Peyer's patch (tissue), 4 donors: ENCODE measurements around the gene RAD51B.

Experiments used
- CTCF ChIP-seq, 6 experiments: fragments of 450-650 bp in 4 of 6; fragments of 200-600 bp in 2 of 6; sonication (generic) in 1 of 6; IDR thresholded peaks; one replicate each; pipeline ENCODE4 v1.5.1; 2017 to 2019; ENCODE audit warnings: antibody characterized with exemption in 6 of 6, mild to moderate bottlenecking in 3 of 6, moderate library complexity in 1 of 6
- POLR2A ChIP-seq, 2 donors: fragments of 450-650 bp; IDR thresholded peaks; one replicate each; pipeline ENCODE4 v1.5.1; 2017; ENCODE audit warnings: antibody characterized with exemption in 2 of 2, mild to moderate bottlenecking in 2 of 2, moderate library complexity in 2 of 2

GRCh38 chr14:68367536-68367935, 548.0 kb downstream of the RAD51B start:
- TF ChIP-seq CTCF (IDR thresholded peaks at IDR 0.05) (no peak), POLR2A (IDR thresholded peaks at IDR 0.05) (no peak)
